ENCODE results near the gene TCF7L1.
"Not testable (repeated sequence)": the region's sequence is repeated elsewhere in the genome, so short reads cannot be mapped to it uniquely, and the experiment has no call there.

Gene TCF7L1

DNA sequence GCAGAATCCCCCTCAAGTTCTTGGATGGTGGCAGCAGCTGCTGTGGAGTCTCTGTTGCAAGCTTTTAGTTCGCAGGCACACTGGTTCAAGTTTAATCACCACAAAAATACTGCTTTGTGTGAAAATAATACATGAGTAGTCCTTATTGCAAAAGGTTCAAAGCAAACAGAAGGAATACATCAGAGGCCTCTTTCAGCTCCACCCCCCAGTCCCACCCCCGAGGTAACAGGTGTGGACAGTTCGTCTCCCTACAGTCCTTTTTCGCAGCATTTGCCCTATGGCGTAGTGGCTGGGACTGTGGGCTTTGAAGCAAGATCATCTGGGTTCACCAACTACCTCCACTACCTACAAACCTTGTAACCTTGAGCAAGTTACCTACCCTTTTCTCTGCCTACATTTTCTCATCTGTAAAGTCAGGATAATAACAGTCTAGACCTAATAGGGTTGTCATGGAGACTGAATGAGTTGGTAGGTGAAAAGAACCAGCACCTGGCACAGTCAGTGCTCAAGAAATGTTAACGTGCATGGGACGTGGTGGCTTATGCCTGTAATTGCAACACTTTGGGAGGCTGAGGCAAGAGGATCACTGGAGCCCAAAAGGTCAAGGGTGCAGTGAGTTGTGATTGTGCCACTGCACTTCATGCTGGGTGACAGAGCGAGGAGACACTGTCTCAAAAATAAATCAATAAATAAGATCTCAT, 61.7 kb downstream of the TCF7L1 start:
- Mint-ChIP-seq H3K27me3 (peaks cover 9% of the 10 kb centered on the region), H3K4me1 (no peaks in the 10 kb centered on the region), H3K36me3 (ENCODE audit: low read depth) (no peaks in the 10 kb centered on the region), H3K27ac (no peak overlapping the region), H3K4me3 (no peak overlapping the region), H3K9me3 (no peaks in the 10 kb centered on the region)
- no peak for ATAC-seq
- DNase-seq, result no peak

DNA sequence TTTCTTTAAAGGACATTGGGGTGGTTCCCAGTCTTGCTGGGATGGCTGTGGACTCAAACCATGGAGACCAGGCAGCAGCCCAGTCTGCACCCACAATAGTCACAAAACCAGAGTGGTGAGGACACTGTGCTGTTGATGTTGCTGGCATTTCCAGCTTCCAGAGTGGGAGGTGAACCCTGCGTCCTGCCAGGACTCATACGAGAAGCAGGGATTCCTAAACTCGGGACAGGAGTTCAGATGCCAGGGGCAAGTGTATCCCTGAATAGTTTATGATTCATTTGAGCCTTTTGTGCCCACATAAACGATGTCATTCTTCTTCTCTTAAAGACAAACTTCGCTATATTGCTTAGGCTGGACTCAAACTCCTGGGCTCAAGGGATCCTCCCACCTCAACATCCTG, 62.8 kb downstream of the TCF7L1 start:
- Mint-ChIP-seq H3K27me3 (peaks cover 9% of the 10 kb centered on the region), H3K4me1 (no peaks in the 10 kb centered on the region), H3K27ac (no peak overlapping the region), H3K4me3 (no peak overlapping the region), H3K36me3 (ENCODE audit: low read depth) (no peaks in the 10 kb centered on the region), H3K9me3 (no peaks in the 10 kb centered on the region)
- ATAC-seq (no peak), DNase-seq (no peak)

DNA sequence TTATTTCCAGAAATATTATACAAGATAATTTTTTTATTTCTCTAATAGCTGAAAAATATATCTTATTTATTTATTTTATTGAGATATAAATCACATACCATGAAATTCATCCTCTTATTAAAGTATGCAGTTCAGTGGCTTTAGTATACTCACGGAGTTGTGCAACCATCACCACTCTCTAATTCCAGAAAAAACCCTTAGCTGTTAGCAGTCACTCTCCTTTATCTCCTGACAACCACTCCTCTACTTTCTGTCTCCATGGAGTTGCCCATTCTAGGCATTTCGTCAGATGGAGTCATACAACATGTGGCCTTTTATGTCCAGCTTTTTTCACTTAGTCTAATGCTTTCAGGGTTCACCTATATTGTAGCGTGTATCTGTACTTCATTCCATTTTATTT, 66.5 kb downstream of the TCF7L1 start:
- no peaks in the 10 kb centered on the region for H3K9me3 Mint-ChIP-seq
- peaks cover 3% of the 10 kb centered on the region for H3K27me3 Mint-ChIP-seq
- H3K4me1 Mint-ChIP-seq, result no peaks in the 10 kb centered on the region
- ATAC-seq (no peak), DNase-seq (no peak)
- no peaks in the 10 kb centered on the region for H3K36me3 Mint-ChIP-seq (ENCODE audit: low read depth)
- no peak overlapping the region for H3K4me3 Mint-ChIP-seq
- no peak overlapping the region for H3K27ac Mint-ChIP-seq

DNA sequence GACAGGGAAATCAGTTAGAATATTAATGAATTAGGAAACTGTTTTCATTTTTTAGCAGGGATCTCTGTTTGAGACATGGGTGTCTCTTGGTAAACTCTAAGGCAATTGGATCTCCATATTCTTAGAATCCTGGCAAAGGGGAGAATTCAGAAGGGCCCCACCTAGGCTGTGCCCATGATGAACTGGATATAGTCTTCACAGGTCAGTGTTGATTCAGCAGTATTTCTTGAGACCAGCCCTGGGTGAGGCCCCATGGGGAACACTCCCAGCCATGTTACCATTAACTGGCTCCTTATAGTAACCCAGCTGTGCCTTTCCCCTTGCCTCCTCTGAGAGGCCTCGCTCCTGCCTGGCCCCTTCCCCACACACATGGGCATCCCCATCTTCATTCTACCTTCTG, 76.7 kb downstream of the TCF7L1 start:
- peaks cover 26% of the 10 kb centered on the region for H3K27me3 Mint-ChIP-seq
- no peak overlapping the region for H3K27ac Mint-ChIP-seq
- H3K4me1 Mint-ChIP-seq, result no peaks in the 10 kb centered on the region
- H3K4me3 Mint-ChIP-seq, result no peak overlapping the region
- ATAC-seq (no peak), DNase-seq (no peak)
- H3K9me3 Mint-ChIP-seq, result no peaks in the 10 kb centered on the region
- no peaks in the 10 kb centered on the region for H3K36me3 Mint-ChIP-seq (ENCODE audit: low read depth)

DNA sequence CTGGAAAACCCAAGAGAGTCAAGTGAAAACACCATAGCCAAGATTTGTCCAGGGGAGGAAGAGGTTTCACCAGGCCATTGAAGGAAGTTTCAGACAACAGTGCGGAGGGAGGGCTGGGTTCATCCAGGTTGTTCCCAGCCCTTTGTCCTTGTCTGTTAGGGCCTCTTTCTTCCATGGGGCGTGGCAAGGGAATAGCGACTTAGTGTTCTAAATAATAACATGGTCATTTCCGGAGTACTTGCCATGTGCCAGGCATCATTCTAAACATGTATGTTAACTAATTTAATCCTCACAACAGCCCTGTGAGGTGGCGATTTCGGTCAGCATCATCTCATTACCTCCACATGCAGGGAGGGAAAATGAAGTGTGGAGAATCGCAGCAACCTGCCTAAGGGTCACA, 77.3 kb downstream of the TCF7L1 start:
- ATAC-seq, result no peak

DNA sequence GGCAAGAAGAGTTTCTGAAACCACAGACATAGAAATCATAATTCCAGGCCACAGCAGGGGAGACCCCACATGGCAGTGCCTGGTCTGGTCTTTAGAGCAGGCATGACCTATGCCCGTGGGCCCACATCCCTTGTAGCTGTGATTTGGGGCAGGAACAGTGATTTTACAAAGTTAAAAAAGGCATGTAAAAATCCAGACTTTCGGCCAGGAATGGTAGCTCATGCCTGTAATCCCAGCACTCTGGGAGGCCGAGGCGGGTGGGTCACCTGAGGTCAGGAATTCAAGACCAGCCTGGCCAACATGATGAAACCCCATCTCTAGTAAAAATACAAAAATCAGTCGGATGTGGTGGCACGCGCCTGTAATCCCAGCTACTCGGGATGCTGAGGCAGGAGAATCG, 78.4 kb downstream of the TCF7L1 start:
- not testable (repeated sequence) for H3K4me3 Mint-ChIP-seq; ATAC-seq; DNase-seq; H3K9me3 Mint-ChIP-seq; H3K4me1 Mint-ChIP-seq; H3K27ac Mint-ChIP-seq; H3K36me3 Mint-ChIP-seq (ENCODE audit: low read depth)
- peaks cover 26% of the 10 kb centered on the region for H3K27me3 Mint-ChIP-seq

More for the DNA sequence above, 77.3 kb downstream of the TCF7L1 start:
- Mint-ChIP-seq H3K4me3 (no peak overlapping the region), H3K36me3 (ENCODE audit: low read depth) (no peaks in the 10 kb centered on the region), H3K9me3 (no peaks in the 10 kb centered on the region), H3K4me1 (no peaks in the 10 kb centered on the region), H3K27ac (no peak overlapping the region), H3K27me3 (peaks cover 26% of the 10 kb centered on the region)
- DNase-seq, result no peak

DNA sequence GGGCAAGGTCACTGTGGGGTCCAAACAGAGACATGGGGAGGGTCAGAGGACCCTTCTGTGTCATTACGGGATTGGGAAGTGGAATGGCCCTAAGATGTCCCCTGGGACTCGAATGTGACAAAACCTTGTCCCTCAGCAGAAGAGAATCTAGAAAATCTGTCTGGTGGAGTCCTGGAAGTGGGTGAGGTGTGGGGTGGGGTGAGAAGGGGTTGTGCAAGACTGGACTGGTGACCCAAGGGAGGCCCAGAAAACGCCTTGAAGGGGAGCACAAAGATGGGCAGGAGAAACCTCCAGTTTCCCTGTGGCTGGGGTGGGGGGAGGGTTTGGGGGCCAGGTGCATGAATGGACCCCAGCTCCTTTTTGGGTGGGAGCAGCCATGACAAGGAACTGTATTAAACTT, 79.6 kb downstream of the TCF7L1 start:
- ATAC-seq, result no peak
- H3K4me1 Mint-ChIP-seq, result no peaks in the 10 kb centered on the region
- H3K4me3 Mint-ChIP-seq, result no peak overlapping the region
- H3K36me3 Mint-ChIP-seq (ENCODE audit: low read depth), result no peaks in the 10 kb centered on the region
- no peak overlapping the region for H3K27ac Mint-ChIP-seq
- peaks cover 30% of the 10 kb centered on the region for H3K27me3 Mint-ChIP-seq
- H3K9me3 Mint-ChIP-seq, result no peaks in the 10 kb centered on the region
- DNase-seq, result no peak

DNA sequence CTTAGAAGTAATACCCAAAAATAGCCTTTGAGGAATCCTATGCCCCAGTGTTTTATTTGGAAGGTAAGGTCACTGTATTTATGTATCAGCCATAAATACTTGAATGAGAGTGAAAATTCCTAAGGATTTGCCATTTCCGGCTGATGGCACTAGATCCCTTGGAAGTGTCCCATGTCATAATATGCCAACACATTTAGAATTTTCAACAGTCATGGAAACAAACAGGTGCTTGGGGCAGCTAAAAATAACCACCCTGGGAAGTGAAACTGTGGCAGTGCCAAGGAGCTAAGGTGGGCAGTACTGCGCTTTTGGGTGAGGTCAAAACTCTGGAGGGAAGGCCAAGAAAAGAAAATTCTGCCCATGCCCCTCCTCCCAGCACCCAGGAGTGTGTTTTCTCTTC, 80.2 kb downstream of the TCF7L1 start:
- no peaks in the 10 kb centered on the region for H3K36me3 Mint-ChIP-seq (ENCODE audit: low read depth)
- no peak overlapping the region for H3K4me3 Mint-ChIP-seq
- DNase-seq (no peak), ATAC-seq (no peak)
- peaks cover 30% of the 10 kb centered on the region for H3K27me3 Mint-ChIP-seq
- no peak overlapping the region for H3K27ac Mint-ChIP-seq
- H3K4me1 Mint-ChIP-seq, result no peaks in the 10 kb centered on the region
- H3K9me3 Mint-ChIP-seq, result no peaks in the 10 kb centered on the region

DNA sequence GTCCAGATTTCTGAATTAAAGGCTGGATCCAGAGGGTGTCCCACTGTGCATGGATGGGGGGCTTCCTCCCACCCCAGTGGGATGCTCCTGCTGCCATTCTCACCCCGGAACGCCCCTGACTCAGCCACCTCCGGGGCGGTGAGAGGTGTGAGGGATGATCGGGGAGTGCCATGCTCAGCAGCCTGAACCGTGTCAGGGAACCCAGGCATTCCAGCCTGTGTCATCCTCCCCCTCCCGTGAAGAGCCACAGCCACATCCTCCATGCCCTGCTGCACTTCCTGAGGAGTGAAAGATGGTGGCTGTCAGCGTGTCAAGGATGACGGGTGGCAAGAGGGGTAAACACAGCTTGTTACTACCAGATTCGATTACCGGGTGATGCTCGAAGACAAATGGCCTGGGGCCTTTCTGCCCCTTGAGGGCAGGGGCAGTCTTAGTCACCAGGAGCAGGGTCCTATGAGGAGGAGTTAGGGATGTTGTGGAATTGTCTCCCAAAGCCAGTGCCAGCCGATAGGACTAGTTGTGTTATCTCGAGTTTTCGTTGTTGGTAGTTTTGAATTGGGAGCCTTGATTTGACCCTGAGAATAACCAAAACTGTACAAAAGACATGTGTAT, 80.8 kb downstream of the TCF7L1 start:
- Mint-ChIP-seq H3K27me3 (peaks cover 30% of the 10 kb centered on the region), H3K9me3 (no peaks in the 10 kb centered on the region), H3K36me3 (ENCODE audit: low read depth) (no peaks in the 10 kb centered on the region), H3K4me3 (no peak overlapping the region), H3K4me1 (no peaks in the 10 kb centered on the region), H3K27ac (no peak overlapping the region)
- DNase-seq (no peak), ATAC-seq (no peak)

DNA sequence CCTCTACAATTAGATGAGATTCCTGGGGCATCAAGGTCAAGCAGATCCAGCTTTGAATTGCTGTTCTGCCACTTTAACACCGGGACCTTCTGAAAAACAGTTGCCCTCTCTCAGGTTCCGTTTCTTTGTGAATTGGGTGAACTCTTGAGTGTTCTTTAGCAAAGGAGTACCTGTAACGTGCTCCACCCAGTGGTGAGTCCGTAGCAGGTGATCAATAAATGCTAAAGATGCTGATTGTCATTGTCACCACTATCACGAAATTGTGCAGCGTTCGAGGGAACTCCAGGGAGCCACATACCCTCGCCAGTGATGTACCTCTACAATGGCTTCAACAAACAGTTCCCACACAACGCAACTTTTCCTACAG, 81.9 kb downstream of the TCF7L1 start:
- Mint-ChIP-seq H3K27ac (no peak overlapping the region), H3K4me1 (no peaks in the 10 kb centered on the region), H3K36me3 (ENCODE audit: low read depth) (no peaks in the 10 kb centered on the region), H3K4me3 (no peak overlapping the region), H3K9me3 (no peaks in the 10 kb centered on the region), H3K27me3 (peaks cover 31% of the 10 kb centered on the region)
- ATAC-seq, result no peak
- no peak for DNase-seq

DNA sequence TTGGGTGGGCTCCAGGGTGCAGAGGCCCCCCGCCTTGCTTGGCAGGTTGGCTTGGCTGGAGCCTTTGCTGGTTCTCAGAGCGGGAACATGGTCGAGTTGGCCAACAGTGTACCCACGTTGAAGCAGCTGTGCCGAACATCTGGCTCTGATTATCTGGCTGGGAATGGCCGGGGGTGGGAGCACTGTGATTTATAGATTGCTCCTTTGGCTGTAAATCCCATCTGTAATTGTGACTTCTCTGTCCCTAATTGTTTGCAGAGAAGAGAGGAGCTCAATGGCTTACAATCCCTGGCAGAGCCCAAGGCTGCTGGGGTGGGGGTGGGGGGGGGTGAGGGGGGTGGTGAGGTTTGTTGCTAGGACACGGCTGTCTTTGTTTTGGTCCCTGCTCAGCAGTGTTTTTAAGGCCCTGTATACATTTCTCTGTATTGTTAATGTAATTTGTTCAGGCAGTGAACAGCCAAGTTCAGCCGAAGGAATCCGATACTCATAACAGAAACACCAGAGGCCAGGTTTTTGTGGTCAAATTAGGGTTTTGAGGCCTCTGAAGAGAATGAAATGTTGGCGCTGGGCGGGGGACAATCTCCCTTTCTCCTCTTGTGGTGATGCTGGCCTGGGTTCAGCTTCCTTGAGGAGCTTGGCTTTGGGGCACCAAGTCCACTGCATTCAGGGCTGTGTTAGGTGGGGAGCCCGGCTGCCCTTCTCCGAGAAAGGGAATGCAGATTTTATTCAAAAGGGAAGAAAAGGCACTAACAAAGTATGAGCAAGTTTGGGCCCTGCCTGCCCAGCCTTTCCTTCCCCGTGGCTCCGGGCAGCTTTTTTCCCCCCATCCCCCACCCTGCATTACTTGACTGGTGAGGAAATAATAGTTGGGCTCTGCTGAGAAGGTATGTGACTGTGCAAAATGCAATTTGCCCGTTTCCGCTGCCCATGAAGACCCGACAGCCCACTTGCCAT, 82.5 kb downstream of the TCF7L1 start:
- Mint-ChIP-seq H3K4me3 (no peak overlapping the region), H3K27ac (no peak overlapping the region), H3K36me3 (ENCODE audit: low read depth) (no peaks in the 10 kb centered on the region), H3K4me1 (no peaks in the 10 kb centered on the region), H3K27me3 (peaks cover 31% of the 10 kb centered on the region), H3K9me3 (no peaks in the 10 kb centered on the region)
- ATAC-seq (no peak), DNase-seq (no peak)

DNA sequence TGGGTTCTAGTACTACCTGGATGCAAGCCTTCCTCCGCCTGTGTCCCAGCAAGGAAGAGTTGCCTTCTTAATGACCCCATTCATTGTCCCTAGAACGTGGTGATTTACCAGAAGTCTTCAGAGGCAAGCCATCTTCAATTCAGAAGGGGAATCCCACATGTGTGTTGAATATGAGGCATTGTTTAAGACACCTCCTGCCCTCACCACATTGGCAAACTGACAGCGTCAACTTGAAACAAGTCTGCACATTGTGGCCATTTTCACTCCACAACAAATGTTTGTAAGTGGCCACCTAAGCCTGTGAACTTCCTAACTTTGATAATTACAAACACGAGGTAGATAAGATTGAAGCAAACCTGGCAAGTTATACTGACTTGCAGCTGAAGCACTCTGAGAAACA, 83.7 kb downstream of the TCF7L1 start:
- Mint-ChIP-seq H3K4me1 (no peaks in the 10 kb centered on the region), H3K27me3 (peaks cover 28% of the 10 kb centered on the region), H3K9me3 (no peaks in the 10 kb centered on the region), H3K36me3 (ENCODE audit: low read depth) (no peaks in the 10 kb centered on the region), H3K4me3 (no peak overlapping the region), H3K27ac (no peak overlapping the region)
- DNase-seq, result no peak
- no peak for ATAC-seq

DNA sequence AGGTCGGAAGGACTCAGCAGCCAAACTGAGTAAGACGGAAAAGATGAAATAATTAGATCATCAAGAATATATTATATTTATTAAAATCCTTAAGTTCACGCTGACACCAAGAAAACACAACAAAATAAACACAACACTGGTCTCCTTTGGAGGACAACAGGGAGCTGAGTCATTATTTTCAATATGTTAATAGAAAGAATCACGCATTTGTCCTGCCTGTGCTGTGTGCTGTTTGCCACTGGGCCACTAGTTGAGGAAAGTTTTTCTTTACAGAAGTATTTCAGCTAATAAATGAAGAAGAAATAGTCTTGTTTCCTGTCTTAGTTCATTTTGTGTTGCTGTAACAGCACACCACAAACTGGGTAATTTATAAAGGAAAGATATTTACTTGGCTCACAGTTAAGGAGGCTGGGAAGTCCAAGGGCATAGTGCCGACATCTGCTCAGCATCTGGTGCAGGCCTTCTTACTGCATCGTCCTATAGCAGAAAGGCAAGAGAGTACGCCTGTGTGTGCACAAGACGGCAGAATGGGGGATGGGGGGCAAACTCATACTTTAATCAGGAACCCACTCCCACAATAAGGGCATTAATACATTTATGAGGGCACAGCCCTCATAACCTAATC, 88.0 kb downstream of the TCF7L1 start:
- Mint-ChIP-seq H3K9me3 (no peaks in the 10 kb centered on the region), H3K27ac (no peak overlapping the region), H3K36me3 (ENCODE audit: low read depth) (no peaks in the 10 kb centered on the region), H3K27me3 (peaks cover 13% of the 10 kb centered on the region), H3K4me3 (no peak overlapping the region), H3K4me1 (no peaks in the 10 kb centered on the region)
- ATAC-seq (no peak), DNase-seq (no peak)

DNA sequence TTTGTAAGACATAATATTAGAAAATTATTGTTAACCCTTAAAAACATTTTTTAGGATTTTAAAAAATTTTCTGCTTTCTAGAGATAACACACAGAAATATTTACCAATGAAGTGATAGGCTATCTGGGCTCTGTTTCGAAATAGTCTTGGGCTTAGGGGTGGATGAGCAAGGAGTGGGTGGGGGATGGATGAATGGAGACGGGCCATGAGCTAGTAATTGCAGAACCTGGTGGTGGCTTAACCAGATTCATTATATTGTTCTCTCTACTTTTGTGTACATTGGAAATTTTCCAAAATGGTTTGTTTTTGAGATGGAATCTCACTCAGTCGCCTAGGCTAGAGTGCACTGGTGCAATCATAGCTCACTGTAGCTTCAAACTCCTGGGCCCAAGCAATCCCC, 89.6 kb downstream of the TCF7L1 start:
- H3K27ac Mint-ChIP-seq, result no peak overlapping the region
- no peak for ATAC-seq
- peaks cover 17% of the 10 kb centered on the region for H3K27me3 Mint-ChIP-seq
- H3K4me1 Mint-ChIP-seq, result no peaks in the 10 kb centered on the region
- no peak for DNase-seq
- no peaks in the 10 kb centered on the region for H3K36me3 Mint-ChIP-seq (ENCODE audit: low read depth)
- no peak overlapping the region for H3K4me3 Mint-ChIP-seq
- H3K9me3 Mint-ChIP-seq, result no peaks in the 10 kb centered on the region

DNA sequence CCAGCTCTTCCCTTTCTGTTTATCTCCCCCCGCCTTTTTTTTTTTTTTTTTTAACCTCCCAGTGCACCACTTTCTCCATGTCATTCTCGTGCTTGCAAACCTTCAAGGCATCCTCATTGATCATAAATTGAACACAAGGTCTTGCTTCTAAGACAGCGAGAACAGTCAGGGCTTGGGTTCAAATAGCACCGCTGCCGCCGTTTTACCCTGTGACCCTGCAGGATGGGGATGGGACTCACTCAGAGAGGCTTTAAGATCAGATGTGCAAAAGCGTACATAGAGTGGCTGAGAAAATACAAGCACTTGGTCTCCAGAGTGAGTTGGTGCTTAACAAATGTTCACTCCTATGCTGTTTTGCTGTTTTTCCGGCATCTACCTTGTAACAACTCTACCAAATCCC, 93.6 kb downstream of the TCF7L1 start:
- peaks cover 18% of the 10 kb centered on the region for H3K27me3 Mint-ChIP-seq
- no peaks in the 10 kb centered on the region for H3K36me3 Mint-ChIP-seq (ENCODE audit: low read depth)
- DNase-seq, result no peak
- no peak for ATAC-seq
- H3K4me3 Mint-ChIP-seq, result no peak overlapping the region
- no peak overlapping the region for H3K27ac Mint-ChIP-seq
- H3K4me1 Mint-ChIP-seq, result no peaks in the 10 kb centered on the region
- no peaks in the 10 kb centered on the region for H3K9me3 Mint-ChIP-seq
